TTC549 (cell line): Measurements from ENCODE around the gene RPH3AL.

Experiments
- FAIRE-seq: peaks from 2 replicates; lab custom pipeline; 2012; peaks lifted over from hg19 to GRCh38; lab: Jason Lieb, UNC

RPH3AL gene

GRCh38 chr17:299546-299945 lies 53.1 kb downstream of the RPH3AL start:
- no peak for FAIRE-seq

GRCh38 chr17:298791-299450 lies 53.7 kb downstream of the RPH3AL start:
- no peak for FAIRE-seq

GRCh38 chr17:297758-298157 lies 54.8 kb downstream of the RPH3AL start:
- FAIRE-seq = no peak

DNA sequence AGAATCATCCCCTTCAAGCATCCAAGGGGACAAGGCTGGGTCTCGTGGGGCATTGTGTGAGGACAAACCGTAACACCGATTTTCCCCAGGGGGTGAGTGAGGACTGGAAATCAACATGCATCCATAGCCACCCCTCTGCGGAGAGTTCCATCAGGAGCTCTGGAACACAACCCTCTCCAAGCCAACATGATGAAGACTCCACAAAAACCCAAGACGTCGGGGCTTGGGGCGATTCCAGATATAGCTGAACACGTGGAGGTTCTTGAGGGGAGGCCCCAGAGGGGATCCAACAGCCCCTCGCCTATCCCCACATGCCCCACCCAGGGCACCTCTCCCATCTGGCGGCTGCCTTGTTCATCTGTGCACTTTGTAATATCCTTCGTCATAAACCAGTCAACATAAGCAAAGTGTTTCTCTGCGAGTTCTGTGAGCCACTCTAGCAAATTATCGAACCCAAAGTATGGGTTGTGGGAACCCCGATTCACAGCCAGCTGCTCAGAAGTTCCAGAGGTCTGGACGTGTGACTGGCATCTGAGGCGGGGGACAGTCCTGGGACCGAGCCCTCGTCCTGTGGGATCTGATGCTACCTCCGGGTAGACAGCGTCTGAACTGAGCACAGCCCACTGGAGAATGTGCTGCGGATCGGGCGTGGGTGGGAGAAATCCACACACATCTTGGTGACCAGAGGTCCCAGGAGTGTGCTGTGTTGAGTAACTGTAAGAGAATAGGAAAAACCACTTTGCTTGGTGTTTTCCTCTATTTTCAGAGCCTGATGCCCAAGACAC lies 55.5 kb downstream of the RPH3AL start:
- FAIRE-seq = no peak

- no peak for FAIRE-seq
Observed at GRCh38 chr17:296379-296778, 56.2 kb downstream of the RPH3AL start.

GRCh38 chr17:292531-293382 lies 59.9 kb downstream of the RPH3AL start:
- no peak for FAIRE-seq

- no peak for FAIRE-seq
Observed at GRCh38 chr17:292016-292415, 60.6 kb downstream of the RPH3AL start.

GRCh38 chr17:291587-291986 lies 61.0 kb downstream of the RPH3AL start:
- no peak for FAIRE-seq

DNA sequence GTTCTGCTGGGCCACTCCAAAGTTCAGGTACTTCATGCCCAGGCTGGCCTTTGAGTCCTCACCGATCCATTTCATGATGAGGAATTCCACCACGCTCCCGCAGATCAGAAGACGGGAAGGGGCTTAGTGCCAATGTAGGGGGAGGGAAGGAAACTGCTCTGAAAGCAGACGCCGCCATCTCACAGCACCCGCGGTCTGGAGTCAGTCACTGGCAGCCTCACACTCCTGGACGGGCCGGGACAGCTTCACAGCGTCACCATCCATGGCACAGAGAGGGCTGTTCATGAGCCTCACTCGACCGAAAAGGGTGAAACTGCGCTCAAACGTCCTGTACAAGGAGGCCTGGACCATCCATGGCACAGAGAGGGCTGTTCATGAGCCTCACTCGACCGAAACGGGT lies 62.0 kb downstream of the RPH3AL start:
- FAIRE-seq = no peak

GRCh38 chr17:290121-290521 lies 62.5 kb downstream of the RPH3AL start:
- FAIRE-seq = no peak

- FAIRE-seq = no peak
Observed at GRCh38 chr17:289409-289808, 63.2 kb downstream of the RPH3AL start.

DNA sequence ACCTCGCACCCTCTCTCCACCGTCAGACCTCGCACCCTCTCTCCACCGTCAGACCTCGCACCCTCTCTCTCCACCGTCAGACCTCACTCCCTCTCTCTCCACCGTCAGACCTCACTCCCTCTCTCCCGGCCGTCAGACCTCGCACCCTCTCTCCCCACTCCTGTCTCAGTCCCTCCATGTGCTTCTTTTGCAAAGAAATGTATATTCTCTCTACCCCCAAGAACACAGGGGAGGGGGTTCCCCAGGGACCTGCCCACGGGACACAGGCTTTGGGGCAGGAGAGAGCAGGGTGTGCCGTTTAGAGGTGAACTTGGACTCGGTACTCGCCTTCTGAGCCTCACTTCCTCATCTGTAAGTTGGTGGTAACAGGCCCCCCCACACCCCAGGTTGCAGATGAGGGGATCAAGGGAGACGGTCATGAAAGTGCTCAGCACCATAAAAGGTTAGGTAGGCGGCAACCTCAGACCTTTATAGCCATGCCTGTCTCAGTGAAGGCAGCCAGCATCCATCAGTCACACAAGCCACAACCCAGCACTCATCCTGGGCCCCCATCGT lies 63.7 kb downstream of the RPH3AL start:
- no peak for FAIRE-seq

- FAIRE-seq = no peak
Observed at GRCh38 chr17:286571-286970, 66.0 kb downstream of the RPH3AL start.

DNA sequence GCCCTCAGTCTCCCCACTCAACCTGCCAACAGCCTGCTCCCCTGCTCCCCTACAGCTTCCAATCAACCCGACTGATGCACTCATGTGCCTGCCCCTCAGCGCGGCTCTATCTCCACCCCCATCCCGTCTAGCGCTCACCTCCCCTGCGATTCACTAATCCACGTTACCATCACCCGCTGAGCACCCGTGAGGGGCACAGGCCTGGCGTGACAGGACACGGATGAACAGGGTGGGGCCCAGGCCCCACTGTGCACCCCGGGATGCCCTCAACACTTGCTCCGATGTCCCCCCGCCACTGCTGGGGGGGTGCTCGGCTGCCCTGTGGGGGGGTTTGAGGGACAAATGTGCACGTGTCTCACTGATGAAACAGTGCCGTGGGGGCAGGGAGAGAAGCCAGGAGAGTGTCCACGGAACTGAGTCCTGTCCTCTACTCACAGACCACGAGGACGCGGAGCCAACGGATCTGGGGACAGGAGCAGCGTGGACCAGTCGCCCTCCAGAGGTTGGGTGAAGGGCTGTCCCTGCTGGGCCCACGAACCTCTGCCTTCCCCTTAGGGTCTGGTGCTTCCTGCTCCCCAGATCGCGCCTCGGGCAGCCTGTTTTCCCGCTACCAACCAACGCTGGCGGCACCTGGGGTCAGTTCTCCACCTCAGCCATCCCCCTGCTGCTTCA lies 66.7 kb downstream of the RPH3AL start:
- no peak for FAIRE-seq

- FAIRE-seq = no peak
Observed at GRCh38 chr17:284676-285355, 67.8 kb downstream of the RPH3AL start.

GRCh38 chr17:283911-284675 lies 68.5 kb downstream of the RPH3AL start:
- no peak for FAIRE-seq

DNA sequence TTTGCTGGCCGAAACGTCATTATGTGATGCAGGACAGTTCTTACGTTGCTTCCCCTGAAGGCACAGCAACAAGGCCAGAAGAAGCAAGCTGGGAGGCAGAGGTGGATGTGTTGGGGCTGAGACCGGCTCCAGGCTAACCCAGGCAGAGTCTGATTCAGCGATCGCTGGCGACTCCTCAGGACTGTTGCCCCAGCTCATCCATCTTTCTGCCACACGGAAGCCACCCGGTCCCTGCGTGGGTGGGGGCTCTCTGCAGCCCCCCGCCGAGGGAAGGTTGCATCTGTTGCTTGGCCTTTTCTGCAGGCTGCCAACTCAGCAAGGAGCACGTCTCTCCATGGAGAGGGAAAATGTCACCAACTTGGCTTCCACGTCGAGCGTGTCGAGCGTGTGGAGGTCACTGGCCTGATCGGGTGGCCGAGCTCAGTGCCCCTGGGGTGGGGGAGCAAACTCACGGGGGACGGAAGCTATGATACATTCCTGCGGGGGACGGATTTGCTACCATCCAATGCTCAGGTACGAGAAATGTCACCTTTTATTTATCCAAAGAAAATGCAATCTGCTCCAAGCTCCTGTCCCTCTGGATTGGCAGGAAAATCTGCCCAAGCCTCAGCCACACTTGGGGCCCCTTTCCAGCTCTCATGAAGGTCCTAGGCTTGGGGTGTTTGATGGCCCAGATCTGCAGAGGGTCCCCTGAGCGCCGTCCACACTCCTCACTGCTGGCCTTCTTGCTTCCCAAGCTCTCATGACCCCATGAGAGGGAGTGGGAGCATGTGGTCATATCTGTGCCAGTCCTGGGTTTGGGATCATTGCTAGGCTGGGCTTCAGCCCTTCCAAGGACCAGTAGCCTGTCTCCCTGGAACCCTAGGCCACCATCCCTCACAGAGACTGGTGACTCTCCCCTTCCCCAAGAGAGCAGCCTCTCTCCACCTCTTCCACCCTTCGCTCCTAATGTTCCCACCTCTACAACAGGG lies 69.4 kb downstream of the RPH3AL start:
- no peak for FAIRE-seq

DNA sequence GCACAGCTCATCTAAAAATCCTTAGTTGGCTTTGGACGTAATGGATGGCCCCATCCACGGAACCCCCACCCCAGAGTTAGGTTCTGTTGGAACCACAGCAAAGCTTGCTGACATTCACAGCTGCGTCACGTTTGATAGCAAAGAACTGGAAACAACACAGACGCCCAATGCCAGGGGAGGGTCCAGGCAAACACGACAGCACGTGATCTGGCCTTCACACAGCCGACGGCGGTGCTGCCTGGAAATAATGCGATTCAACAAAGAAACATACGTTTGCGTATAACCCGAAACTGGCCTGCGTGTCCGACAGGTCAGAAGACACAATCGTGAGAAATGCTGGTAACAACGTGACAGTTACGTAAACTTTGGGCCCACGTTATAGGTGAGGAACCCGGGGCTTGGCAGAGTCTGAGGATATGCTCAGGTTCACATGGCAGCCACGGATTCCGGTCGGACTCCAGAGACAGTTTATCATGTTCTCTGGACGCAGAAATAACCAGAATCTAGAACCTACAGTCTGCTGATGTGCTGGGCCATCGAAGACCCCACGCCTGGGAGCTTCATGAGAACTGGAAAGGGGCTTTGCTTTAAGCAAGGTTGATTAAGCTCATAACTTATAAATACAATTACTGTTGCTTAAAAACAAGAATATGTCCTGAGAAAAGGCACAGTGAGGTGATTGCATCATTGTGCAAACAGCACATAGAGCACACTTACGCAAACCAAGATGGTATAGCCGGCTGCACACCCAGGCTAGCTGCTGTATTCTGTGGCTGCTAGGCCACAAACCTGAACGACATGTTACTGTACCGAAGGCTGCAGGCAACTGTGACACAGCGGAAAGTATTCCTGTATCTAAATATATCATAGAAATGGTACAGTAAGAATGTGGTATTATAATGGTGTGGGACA lies 70.4 kb downstream of the RPH3AL start:
- FAIRE-seq = no peak
